D341Med (cell line): Measurements from ENCODE around the gene TAF13.
"Not testable (repeated sequence)": the region's sequence is repeated elsewhere in the genome, so short reads cannot be mapped to it uniquely, and the experiment has no call there.

ENCODE experiments used
- DNase-seq: peaks from one replicate; pipeline ENCODE4 v3.0.0; 2012; ENCODE audit warnings: low spot score

TAF13 gene

DNA sequence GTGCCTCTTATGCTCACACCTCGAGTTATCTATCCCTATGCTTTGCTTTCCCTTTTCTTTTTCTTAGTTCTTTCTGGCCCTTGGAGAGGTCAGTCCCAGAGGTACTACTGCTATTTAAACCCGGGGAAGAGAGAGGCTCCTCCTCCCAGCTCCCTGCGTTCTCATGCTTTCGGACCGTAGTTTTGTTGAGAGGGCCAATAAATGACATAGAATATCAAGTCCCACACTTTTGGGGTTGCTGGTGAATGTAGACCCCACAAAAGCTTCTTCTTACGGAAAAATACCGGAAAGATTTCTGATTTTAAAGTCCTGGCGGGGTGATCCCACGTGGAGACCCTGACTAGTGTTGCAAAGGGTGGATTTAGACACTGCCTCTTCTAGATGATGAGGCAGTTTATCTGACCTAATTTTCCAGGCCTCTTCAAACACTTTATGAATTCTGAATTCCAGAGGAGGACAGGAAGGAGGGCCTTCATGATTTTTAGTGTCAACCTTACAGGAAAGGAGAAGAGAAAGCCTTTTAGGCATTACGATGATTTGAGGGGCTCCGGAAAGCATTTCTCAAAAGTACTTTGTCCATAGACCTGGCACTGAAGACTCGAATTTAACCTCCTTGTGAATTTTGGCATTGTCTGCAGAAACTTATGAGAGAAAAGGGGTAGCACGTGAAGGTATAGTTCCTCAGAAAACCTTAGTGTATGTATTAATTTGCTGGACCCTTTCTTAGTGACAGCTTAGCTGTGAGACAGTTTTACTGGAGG lies 15.5 kb upstream of the TAF13 start:
- no peak for DNase-seq

- DNase-seq, result peak; percentile 86
Measured at GRCh38 chr1:109090196-109091077, 14.6 kb upstream of the TAF13 start, which contains the start of gene TMEM167B. TSS of gene TMEM167B (plus strand) at chr1:109090764. CDS start at chr1:109090873, 109 bp downstream.

DNA sequence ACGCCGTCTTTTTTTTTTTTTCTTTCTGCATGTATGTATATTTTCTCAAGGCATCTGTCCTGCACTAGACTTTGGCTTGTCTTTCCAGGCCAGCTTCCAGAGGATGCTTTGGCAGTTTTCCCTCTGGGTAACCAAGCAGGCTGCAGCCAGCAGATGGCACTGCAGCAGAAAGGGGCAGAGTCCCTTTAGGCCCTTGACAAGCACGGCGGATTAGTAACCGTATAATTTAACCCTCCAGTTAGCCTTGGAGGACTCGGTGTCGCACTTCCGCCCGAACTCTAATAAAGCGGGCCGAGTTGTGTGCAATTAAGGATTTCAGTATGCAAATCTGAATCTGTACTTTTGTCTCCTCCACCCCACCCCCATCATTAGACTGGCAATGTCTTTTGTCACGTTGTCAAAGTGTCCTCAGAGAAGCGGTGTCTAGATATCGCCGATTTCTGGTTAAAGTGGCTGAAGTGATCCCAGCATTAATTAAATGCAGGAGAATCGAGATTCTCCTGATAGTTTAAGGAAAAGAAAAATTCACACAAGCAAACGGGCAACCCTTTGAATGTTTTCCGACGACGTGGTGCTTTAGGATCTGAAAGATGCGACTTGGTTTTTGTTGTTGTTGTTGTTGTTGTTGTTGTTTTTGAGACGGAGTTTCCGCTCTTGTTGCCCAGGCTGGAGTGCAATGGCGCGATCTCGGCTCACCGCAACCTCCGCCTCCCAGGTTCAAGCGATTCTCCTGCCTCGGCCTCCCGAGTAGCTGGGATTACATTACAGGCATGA lies 13.6 kb upstream of the TAF13 start:
- peak; percentile 78 for DNase-seq

GRCh38 chr1:109084563-109085517 lies 9.0 kb upstream of the TAF13 start:
- no peak for DNase-seq

- DNase-seq, result no peak
Measured at GRCh38 chr1:109083923-109084322, 8.1 kb upstream of the TAF13 start.

GRCh38 chr1:109083501-109083900 lies 7.7 kb upstream of the TAF13 start:
- no peak for DNase-seq

DNA sequence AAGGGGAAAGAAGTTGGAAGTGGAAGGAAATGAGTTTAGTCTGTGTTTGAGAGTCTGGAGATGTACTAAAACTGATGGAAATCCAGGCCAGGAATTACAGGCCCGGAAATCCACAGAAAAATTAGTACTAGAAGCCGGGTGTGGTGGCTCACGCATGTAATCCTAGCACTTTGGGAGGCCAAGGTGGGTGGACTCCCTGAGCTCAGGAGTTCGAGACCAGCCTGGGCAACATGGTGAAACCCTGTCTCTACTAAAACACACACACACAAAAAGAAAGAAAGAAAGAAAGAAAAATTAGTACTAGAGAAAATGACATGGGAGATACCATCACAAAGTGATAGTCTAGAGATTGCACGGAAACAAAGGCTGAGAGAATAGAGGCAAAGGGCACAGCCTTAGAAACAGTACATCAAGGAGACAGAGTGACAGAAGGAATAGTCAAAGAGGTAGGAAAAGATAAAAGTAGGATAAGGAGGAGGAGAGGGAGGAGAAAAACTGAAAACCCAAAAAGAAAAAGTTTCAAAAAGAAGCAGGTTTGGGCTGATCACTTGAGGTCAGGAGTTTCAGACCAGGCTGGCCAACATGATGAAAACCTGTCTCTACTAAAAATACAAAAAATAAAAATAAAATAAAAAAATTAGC lies 4.8 kb upstream of the TAF13 start:
- no peak for DNase-seq

DNA sequence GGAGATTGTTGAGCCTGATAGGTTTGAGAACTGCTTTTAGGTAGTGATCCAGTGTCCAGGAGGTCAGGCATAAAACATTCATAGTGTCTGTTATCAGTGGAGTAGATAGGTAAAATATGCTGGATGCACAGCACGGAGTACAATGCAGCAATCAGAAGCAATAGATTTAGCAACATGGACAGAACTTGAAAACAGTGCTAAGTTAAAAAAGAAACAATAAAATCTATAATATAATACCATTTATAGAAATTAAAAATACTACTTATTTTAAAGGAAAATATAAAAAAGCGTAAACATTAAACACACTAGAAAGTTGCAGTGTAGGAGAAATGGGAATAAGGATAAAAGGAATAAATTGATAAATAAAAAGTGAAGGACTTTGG lies 3.4 kb upstream of the TAF13 start:
- no peak for DNase-seq

GRCh38 chr1:109078317-109078716 lies 2.5 kb upstream of the TAF13 start:
- DNase-seq, result no peak

DNA sequence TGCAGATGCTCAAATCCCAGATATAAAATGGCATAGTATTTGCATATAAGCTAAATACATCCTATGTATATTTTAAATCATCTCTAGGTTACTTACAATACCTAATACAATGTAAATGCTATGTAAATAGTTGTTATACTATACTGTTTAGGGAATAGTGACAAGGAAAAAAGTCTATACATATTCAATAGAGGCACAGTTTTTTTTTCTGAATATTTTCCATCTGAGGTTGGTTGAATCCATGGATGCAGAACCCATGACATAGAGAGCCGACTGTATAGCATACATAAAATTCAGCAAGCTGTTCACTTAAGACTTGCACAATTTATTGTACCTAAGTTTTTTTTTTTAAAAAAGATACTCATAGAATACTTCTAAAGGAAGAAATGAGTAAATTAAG lies 6.5 kb downstream of the TAF13 start:
- DNase-seq, result no peak

- DNase-seq, result no peak
Measured at GRCh38 chr1:109067883-109068282, 7.9 kb downstream of the TAF13 start.

DNA sequence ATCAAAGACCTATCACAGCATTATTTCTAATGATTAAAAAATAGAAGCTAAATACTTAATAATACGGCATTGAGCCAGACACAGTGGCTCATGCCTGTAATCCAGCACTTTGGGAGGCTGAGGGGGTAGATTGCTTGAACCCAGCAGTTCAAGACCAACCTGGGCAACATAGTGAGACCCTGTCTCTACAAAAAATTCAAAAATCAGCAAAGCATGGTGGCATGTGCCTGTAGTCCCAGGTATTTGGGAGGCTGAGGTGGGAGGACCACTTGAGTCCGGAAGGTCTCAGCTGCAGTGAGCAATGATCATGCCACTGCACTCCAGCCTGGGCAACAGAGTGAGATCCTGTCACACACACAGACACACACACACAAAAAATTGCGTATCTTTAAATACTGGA lies 10.7 kb downstream of the TAF13 start:
- DNase-seq, result no peak

- DNase-seq, result no peak
Measured at GRCh38 chr1:109061183-109061582, 14.6 kb downstream of the TAF13 start.

- DNase-seq, result no peak
Measured at GRCh38 chr1:109060707-109061106, 15.1 kb downstream of the TAF13 start.

DNA sequence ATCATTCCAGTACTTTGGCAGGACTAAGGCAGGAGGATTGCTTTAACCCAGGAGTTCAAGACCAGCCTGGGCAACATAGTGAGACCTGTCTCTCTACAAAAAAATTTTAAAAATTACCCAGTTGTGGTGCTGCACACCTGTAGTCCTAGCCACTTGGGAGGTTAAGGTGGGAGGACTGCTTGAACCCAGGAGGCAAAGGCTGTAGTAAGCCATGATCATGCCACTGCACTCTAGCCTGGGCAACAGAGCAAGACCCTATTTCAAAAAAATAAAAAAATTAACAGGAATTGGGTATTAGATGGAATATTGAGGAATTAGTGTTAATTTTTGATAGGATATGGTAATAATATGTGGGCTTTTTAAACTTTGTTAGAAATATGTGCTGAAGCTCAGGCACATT lies 16.8 kb downstream of the TAF13 start:
- DNase-seq, result no peak

- no peak for DNase-seq
Measured at GRCh38 chr1:109056064-109056463, 19.7 kb downstream of the TAF13 start.

- DNase-seq, result not testable (repeated sequence)
Measured at GRCh38 chr1:109052145-109052544, 23.7 kb downstream of the TAF13 start.

DNA sequence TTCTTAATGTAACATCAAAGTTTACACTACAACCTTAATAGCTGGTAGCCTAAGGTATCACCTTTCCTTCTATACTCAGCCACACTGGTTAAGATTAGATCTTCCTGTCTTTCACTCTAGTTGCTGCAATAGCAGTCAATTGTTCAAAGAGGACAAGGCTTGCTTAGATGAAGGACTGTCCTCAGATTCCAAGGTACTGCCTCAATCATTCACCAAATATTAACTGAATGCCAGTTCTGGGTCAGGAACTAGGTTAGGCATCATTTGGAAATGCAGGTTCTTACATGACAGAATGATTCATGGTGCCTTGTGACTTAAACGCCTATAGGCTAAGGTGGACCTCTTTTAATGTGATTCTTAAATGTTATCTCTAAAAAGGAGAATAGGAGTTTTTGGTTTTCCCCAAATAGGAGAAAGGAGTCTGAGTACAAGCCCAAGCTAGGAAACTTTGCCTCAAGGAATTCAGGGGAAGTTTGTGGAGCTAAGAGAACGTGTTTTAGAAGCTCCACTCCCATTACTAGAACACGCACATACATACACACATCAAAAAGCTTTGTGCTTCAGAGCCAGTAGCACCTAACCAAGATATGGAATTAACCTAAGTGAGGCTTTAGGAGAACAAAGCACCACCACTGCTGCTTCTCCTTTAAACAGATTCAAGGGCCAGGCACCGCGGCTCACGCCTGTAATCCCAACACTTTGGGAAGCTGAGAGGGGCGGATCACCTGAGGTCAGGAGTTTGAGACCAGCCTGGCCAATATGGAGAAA lies 25.4 kb downstream of the TAF13 start:
- DNase-seq, result no peak

GRCh38 chr1:109048335-109048734 lies 27.5 kb downstream of the TAF13 start:
- no peak for DNase-seq

GRCh38 chr1:109047339-109047738 lies 28.5 kb downstream of the TAF13 start:
- DNase-seq, result no peak
